ENCODE data around the gene PAMR1.

PAMR1 gene

GRCh38 chr11:35393098-35393497, 132.3 kb downstream of the PAMR1 start:
- no peak for DNase-seq

- DNase-seq: peak; percentile 80
Measured at GRCh38 chr11:35391922-35392688, 133.3 kb downstream of the PAMR1 start.

DNA sequence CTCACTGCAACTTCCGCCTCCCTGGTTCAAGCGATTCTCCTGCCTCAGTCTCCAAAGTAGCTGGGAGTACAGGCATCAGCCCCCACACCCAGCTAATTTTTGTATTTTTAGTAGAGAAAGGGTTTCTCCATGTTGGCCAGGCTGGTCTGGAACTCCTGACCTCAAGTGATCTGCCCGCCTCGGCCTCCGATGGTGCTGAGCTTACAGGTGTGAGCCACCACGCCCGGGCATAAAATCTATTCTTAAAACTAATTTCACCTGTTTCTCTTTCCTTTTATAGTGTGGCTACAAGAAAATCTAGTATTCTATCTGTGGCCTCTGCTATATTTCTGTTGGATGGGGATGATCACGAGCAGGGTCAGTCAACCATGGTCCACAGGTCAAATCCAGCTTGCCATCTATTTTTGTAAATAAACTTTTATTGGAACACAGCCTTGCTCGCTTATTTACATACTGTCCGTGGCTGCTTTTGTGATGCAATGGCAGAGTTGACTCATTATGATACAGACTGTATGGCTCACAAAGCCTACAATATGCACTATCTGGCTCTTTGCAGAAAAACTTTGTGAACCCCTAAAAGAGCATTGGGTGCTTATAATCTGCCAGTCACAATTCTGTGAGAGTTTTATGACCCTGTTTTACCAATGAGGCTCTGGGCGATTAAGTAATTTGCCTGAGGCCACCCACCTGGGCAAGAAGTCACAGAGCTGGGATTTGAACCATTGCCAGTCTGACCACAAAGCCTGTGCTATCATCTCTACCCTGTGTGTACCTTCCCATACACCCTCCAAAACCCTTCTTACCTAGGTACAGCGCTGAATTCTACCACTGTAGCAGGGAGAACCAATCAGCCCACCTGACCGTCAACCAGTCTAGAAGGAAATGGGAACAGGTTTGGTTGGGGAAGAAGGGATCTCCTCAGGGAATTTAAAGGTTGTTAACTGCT, 134.4 kb downstream of the PAMR1 start:
- DNase-seq: peak; percentile 79

GRCh38 chr11:35389897-35390465, 135.4 kb downstream of the PAMR1 start:
- DNase-seq: peak; percentile 34

- DNase-seq: no peak
Measured at GRCh38 chr11:35389112-35389511, 136.3 kb downstream of the PAMR1 start.

DNA sequence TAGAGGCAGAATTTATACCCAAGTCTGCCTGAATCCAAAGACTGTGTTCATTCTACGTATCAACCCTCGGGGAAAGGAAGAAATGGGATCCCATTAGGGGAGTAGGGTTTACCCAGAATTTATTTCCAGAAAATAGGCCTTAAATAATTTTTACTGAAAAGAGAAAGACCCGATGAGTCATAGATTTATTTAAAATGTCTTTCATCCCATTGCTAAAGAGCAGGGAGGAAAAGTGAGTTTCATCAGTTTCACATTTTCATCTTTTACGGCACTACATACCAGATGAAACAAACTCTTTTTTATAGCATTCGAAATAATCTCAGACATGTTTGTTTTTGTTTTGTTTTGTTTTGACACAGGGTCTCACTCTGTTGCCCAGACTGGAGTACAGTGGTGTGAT, 137.4 kb downstream of the PAMR1 start:
- DNase-seq: no peak

DNA sequence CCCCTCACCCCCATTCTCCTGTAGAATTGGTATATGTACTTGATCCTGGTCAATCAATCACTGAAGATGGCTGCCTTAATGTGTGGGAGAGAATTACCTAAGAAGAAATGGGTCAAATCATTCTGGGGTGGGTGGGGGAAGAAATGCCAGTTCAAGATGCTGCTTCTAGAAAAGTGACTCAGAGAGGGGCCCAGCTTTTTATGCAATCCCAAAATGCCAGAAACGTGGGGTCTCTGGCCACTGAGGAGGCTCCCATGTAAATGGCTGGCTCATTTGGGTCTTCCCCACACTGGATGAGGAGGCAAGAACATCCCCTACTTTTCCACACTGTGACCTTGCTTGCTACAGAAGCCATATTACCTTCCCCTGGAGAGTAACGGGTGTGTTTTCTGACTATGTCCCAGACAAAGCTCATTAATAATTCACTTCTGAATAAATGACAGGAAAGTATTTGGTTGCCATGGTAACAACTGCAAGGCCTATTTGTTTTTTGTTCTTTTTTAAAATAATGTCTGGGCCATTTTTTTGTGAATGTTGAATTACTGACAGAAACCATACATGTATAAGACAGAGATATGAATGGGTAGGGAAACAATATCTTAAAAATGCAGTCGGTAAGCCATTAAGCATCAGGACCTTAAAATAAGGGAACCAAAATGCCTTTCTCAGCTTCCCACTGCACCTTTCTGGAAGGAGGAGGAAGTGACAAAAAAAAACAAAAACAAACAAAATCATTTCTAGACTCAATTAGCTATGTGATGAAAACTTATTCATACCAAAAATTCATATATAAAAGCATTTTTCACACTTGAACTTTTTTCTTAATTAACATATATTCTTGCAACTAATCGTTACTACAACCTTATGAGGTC, 138.1 kb downstream of the PAMR1 start:
- DNase-seq: no peak

- DNase-seq: no peak
Measured at GRCh38 chr11:35383953-35384352, 141.5 kb downstream of the PAMR1 start.

All from activated CD4-positive, alpha-beta T cell treated with anti-CD3 and anti-CD28 coated beads, Interleukin-10, Interleukin-2, amounts not matched to agents 100 ng/mL and 50 ng/mL, durations not matched to agents 16 hours and 8 hours (primary cell).